IMR-90 (cell line): ENCODE data around the gene SRP9.

Experiments used
- BHLHE40 ChIP-seq: fragments of 150-350 bp; IDR thresholded peaks from 2 replicates; pipeline ENCODE4 v1.6.1; 2016; ENCODE audit warnings: mild to moderate bottlenecking, low read depth, low read length
- CEBPB ChIP-seq: IDR thresholded peaks from 2 replicates; pipeline ENCODE4 v1.6.1; 2012; ENCODE audit warnings: low read depth, low read length, improper control_type of control experiment
- CHD1 ChIP-seq: IDR thresholded peaks from 2 replicates; pipeline ENCODE4 v1.6.1; 2012; ENCODE audit warnings: low read depth, low read length, improper control_type of control experiment
- MAFK ChIP-seq: IDR thresholded peaks from 2 replicates; pipeline ENCODE4 v1.6.1; 2012; ENCODE audit warnings: low read depth, low read length, improper control_type of control experiment
- MXI1 ChIP-seq: IDR thresholded peaks from 2 replicates; pipeline ENCODE4 v1.6.1; 2012; ENCODE audit warnings: low read depth, mild to moderate bottlenecking, low read length, moderate library complexity, borderline replicate concordance
- NFE2L2 ChIP-seq: fragments of 150-350 bp; IDR thresholded peaks from 2 replicates; pipeline ENCODE4 v1.6.1; 2016; ENCODE audit warnings: low read depth, mild to moderate bottlenecking, low read length
- POLR2A ChIP-seq: IDR thresholded peaks from 2 replicates; pipeline ENCODE4 v1.6.1; 2012; ENCODE audit warnings: mild to moderate bottlenecking, low read depth, low read length
- RAD21 ChIP-seq: IDR thresholded peaks from 2 replicates; pipeline ENCODE4 v1.6.1; 2012; ENCODE audit warnings: low read length, improper control_type of control experiment
- RCOR1 ChIP-seq: IDR thresholded peaks from 2 replicates; pipeline ENCODE4 v1.6.1; 2012; ENCODE audit warnings: mild to moderate bottlenecking, low read length, improper control_type of control experiment; ENCODE audit not compliant: insufficient replicate concordance
- RFX5 ChIP-seq: IDR thresholded peaks from 2 replicates; pipeline ENCODE4 v1.8.0; 2012; ENCODE audit warnings: low read depth, mild to moderate bottlenecking, low read length, moderate library complexity
- SMC3 ChIP-seq: fragments of 150-350 bp; IDR thresholded peaks from 2 replicates; pipeline ENCODE4 v1.6.1; 2016; ENCODE audit warnings: low read depth, mild to moderate bottlenecking, antibody characterized with exemption, low read length, moderate library complexity
- TF ChIP-seq, protein P1 (sequence below): conservative IDR thresholded peaks from 2 replicates; pipeline ENCODE4 v1.5.1; 2012; ENCODE audit warnings: mild to moderate bottlenecking, low read depth, low read length, improper control_type of control experiment
- TF ChIP-seq, protein P2 (sequence below): fragments of 150-350 bp; IDR thresholded peaks from 2 replicates; pipeline ENCODE4 v1.6.1; 2016; ENCODE audit warnings: low read depth, mild to moderate bottlenecking, low read length, moderate library complexity, borderline replicate concordance
- TF ChIP-seq, protein P3 (sequence below): fragments of 150-350 bp; IDR thresholded peaks from 2 replicates; pipeline ENCODE4 v1.6.1; 2017; ENCODE audit warnings: mild to moderate bottlenecking, antibody characterized with exemption, low read length, low read depth

DNA sequence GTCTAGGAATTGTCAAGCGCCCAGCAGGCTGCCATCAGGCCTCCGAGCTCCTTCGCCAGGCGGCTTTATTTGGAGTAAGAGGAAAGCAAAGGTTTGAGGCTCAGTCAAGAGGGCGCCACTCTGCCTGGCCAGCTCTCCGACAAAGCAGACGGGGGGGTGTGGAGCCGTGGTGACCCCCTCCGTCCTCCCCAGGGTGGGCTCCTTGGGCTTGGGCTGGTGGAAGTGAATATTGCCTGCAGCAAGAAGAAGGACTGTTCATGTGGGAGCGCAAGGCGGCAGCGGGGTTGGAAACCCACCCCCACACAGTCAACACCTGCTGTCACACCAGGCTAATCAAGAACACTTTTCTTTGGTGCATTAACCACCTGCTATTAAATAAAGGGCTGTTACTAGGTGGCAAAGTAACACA lies 46.9 kb downstream of the SRP9 start:
- TF ChIP-seq, protein P1, sequence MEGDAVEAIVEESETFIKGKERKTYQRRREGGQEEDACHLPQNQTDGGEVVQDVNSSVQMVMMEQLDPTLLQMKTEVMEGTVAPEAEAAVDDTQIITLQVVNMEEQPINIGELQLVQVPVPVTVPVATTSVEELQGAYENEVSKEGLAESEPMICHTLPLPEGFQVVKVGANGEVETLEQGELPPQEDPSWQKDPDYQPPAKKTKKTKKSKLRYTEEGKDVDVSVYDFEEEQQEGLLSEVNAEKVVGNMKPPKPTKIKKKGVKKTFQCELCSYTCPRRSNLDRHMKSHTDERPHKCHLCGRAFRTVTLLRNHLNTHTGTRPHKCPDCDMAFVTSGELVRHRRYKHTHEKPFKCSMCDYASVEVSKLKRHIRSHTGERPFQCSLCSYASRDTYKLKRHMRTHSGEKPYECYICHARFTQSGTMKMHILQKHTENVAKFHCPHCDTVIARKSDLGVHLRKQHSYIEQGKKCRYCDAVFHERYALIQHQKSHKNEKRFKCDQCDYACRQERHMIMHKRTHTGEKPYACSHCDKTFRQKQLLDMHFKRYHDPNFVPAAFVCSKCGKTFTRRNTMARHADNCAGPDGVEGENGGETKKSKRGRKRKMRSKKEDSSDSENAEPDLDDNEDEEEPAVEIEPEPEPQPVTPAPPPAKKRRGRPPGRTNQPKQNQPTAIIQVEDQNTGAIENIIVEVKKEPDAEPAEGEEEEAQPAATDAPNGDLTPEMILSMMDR = no peak
- TF ChIP-seq POLR2A = no peak
- TF ChIP-seq MAFK = no peak
- no peak for TF ChIP-seq SMC3
- no peak for TF ChIP-seq CHD1
- no peak for TF ChIP-seq RAD21
- TF ChIP-seq, protein P2, sequence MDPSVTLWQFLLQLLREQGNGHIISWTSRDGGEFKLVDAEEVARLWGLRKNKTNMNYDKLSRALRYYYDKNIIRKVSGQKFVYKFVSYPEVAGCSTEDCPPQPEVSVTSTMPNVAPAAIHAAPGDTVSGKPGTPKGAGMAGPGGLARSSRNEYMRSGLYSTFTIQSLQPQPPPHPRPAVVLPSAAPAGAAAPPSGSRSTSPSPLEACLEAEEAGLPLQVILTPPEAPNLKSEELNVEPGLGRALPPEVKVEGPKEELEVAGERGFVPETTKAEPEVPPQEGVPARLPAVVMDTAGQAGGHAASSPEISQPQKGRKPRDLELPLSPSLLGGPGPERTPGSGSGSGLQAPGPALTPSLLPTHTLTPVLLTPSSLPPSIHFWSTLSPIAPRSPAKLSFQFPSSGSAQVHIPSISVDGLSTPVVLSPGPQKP = no peak
- TF ChIP-seq RFX5 = no peak
- no peak for TF ChIP-seq BHLHE40
- TF ChIP-seq NFE2L2 = no peak
- TF ChIP-seq CEBPB = no peak
- no peak for TF ChIP-seq MXI1
- TF ChIP-seq RCOR1 = no peak
- TF ChIP-seq, protein P3, sequence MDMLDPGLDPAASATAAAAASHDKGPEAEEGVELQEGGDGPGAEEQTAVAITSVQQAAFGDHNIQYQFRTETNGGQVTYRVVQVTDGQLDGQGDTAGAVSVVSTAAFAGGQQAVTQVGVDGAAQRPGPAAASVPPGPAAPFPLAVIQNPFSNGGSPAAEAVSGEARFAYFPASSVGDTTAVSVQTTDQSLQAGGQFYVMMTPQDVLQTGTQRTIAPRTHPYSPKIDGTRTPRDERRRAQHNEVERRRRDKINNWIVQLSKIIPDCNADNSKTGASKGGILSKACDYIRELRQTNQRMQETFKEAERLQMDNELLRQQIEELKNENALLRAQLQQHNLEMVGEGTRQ = no peak
